ENCODE measurements around the gene RNF182. TPM values are rescaled to one million over a fixed set of nuclear protein-coding genes. Genes with fewer than 3 reads are reported as not detected.

RNF182 gene
- total RNA-seq, 2 donors from 2014 or later = 0.33 to 1.6 TPM

- ATAC-seq = no peak
- no peaks in the 10 kb centered on the region for H3K27me3 ChIP-seq
- no peak for DNase-seq
- H3K9me3 ChIP-seq = no peaks in the 10 kb centered on the region
- intact Hi-C loops (cut with DNase I) = no loop called here
- 72 to 73% methylated on average over 5 of the region's 5 CpGs for WGBS, 2 donors
- H3K36me3 ChIP-seq (replicated peaks in 1 of 2; ENCODE audit: insufficient read depth in 1 of 2, low read depth in 2 of 2) = no peaks in the 10 kb centered on the region
- H3K4me1 ChIP-seq = peaks cover 21% of the 10 kb centered on the region
- no peak overlapping the region for H3K4me3 ChIP-seq
- no peak for TF ChIP-seq POLR2A (IDR thresholded peaks at IDR 0.05)
- TF ChIP-seq, protein P1, sequence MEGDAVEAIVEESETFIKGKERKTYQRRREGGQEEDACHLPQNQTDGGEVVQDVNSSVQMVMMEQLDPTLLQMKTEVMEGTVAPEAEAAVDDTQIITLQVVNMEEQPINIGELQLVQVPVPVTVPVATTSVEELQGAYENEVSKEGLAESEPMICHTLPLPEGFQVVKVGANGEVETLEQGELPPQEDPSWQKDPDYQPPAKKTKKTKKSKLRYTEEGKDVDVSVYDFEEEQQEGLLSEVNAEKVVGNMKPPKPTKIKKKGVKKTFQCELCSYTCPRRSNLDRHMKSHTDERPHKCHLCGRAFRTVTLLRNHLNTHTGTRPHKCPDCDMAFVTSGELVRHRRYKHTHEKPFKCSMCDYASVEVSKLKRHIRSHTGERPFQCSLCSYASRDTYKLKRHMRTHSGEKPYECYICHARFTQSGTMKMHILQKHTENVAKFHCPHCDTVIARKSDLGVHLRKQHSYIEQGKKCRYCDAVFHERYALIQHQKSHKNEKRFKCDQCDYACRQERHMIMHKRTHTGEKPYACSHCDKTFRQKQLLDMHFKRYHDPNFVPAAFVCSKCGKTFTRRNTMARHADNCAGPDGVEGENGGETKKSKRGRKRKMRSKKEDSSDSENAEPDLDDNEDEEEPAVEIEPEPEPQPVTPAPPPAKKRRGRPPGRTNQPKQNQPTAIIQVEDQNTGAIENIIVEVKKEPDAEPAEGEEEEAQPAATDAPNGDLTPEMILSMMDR (IDR thresholded peaks at IDR 0.05) = no peak
- no peak overlapping the region for H3K27ac ChIP-seq
These were observed 97.9 kb downstream of the RNF182 start for GRCh38 chr6:14022673-14023072.

DNA sequence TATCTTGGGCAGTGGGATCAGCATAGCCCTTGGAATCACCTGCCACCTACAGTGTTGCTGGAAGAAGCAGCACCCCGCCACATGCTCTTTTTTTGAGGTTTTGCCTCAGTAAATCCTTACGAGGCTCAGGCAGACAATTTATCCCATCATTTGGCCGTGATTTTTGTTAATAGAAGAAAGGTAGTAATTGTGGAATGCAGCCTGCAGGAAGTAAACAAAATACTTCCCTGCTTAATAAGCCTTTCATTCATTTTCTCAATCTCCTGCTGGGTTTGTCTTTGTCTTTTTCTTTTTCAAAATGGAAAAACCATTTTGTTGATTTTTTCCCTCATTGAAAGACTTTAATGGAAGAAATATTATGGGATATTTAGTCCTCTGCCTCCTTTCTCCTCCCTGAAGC, 99.1 kb downstream of the RNF182 start:
- intact Hi-C loops (cut with DNase I) = no loop called here
- WGBS, 2 donors = 48 to 51% methylated on average over 3 of the region's 3 CpGs
- no peak for DNase-seq

DNA sequence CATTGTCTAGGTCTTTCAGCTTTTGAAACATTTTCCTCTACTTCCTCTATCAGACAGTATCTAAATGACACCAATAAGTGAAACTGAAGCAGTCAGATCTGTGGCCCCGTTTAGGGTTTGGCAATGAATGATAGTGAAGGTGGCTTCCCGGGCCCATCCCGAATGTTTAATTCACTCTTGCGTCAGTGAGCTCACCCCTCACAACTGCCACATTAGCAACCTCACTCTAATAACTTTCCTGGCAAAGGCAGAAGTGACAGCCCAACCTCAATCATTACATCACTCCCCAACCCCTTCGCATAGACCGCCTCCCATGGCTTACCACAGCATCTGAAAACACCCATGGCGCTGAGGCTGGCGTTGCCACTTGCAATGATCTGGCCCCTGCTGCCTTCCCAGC, 100.4 kb downstream of the RNF182 start:
- DNase-seq (no peak), ATAC-seq (no peak)
- intact Hi-C loops (cut with DNase I) = no loop called here
- no peak overlapping the region for H3K27ac ChIP-seq
- 70 to 84% methylated on average over 8 of the region's 8 CpGs for WGBS, 2 donors
- H3K4me3 ChIP-seq = no peak overlapping the region
- H3K27me3 ChIP-seq = no peaks in the 10 kb centered on the region
- no peaks in the 10 kb centered on the region for H3K9me3 ChIP-seq
- TF ChIP-seq, protein P1 (IDR thresholded peaks at IDR 0.05) = no peak
- no peak for TF ChIP-seq POLR2A (IDR thresholded peaks at IDR 0.05)
- H3K36me3 ChIP-seq (replicated peaks in 1 of 2; ENCODE audit: insufficient read depth in 1 of 2, low read depth in 2 of 2) = no peaks in the 10 kb centered on the region
- H3K4me1 ChIP-seq = peaks cover 12% of the 10 kb centered on the region

More for the DNA sequence above, 99.1 kb downstream of the RNF182 start:
- peaks cover 12% of the 10 kb centered on the region for H3K4me1 ChIP-seq
- peak overlapping the region in 3 of 4 donors; percentile 15 to 51 (median 24) for H3K27ac ChIP-seq
- H3K36me3 ChIP-seq (replicated peaks in 1 of 2; ENCODE audit: insufficient read depth in 1 of 2, low read depth in 2 of 2) = no peaks in the 10 kb centered on the region
- H3K4me3 ChIP-seq = no peak overlapping the region
- no peak for ATAC-seq
- H3K9me3 ChIP-seq = no peaks in the 10 kb centered on the region
- no peak for TF ChIP-seq POLR2A (IDR thresholded peaks at IDR 0.05)
- TF ChIP-seq, protein P1 (IDR thresholded peaks at IDR 0.05) = no peak
- H3K27me3 ChIP-seq = no peaks in the 10 kb centered on the region

DNA sequence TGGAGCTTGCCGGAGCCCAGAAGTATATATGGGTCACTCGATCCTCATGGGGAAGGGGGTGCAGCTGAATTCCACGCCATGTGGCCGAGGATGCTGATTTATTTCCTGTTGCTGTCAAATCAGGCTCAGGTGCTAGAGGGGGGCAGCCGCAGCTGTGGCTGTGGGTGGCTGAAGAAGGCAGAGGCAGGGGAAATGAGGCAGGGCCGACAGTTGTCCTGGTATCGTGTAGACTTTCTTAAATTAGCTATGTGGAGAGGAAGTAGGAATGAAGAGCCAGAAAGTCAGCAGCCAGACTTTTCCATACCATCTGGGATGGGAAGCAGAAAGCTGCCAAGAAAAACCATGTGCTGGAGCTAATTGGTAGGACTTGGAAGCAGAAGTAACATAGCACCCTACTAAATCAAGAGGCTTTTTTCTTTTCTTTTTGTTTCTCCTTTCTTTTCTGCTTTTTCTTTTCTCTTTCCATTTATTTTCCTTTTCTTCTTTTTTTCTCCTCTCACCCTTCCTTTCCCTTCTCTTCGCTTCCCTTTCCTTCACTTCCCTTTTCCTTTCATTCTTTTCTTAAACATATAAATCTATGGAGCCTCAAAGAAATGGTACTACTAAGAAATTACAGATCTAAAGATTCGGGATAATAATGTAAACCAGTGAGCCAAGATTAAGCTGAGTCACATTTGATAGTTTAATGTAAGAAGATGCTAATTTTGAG, 102.2 kb downstream of the RNF182 start:
- no peak for DNase-seq

More for the DNA sequence above, 102.2 kb downstream of the RNF182 start:
- H3K36me3 ChIP-seq (replicated peaks in 1 of 2; ENCODE audit: insufficient read depth in 1 of 2, low read depth in 2 of 2) = no peaks in the 10 kb centered on the region
- TF ChIP-seq POLR2A (IDR thresholded peaks at IDR 0.05) = no peak
- TF ChIP-seq, protein P1 (IDR thresholded peaks at IDR 0.05) = no peak
- intact Hi-C loops (cut with DNase I) = no loop called here
- H3K4me1 ChIP-seq = peaks cover 12% of the 10 kb centered on the region
- 65 to 70% methylated on average over 9 of the region's 9 CpGs for WGBS, 2 donors
- no peak overlapping the region for H3K27ac ChIP-seq
- H3K4me3 ChIP-seq = no peak overlapping the region
- no peaks in the 10 kb centered on the region for H3K27me3 ChIP-seq
- no peaks in the 10 kb centered on the region for H3K9me3 ChIP-seq
- no peak for ATAC-seq

Measured in body of pancreas (tissue), 4 donors.